Epithelial cell of proximal tubule (primary cell): ENCODE results near the gene GRIP1. TPM values are rescaled to one million over a fixed set of nuclear protein-coding genes. Genes with fewer than 3 reads are reported as not detected.

ENCODE experiments used
- DNase-seq: peaks from one replicate; pipeline ENCODE4 v3.0.0-alpha.2; 2011; ENCODE audit warnings: low read depth
- H3K4me3 ChIP-seq: 2 replicates; pipeline ENCODE4 v1.5.1; 2011; ENCODE audit warnings: low read depth, mild to moderate bottlenecking, low read length
- CTCF ChIP-seq: conservative IDR thresholded peaks from 2 replicates; pipeline ENCODE4 v1.5.1; 2012; ENCODE audit warnings: low read depth, mild to moderate bottlenecking, low read length
- total RNA-seq: library from RNA; depleted of rRNA; stranded (reverse); fragments of >200 nt; gene quantifications from 2 replicates; pipeline ENCODE4 v1.2.3, GENCODE V29; 2015

The GRIP1 gene
- total RNA-seq, 1 donor from 2014 or later: 1.5 TPM

- no peak for TF ChIP-seq CTCF
- H3K4me3 ChIP-seq: no peak overlapping the region
- DNase-seq: peak; percentile 22
Observed at GRCh38 chr12:66594688-66595087, 84.2 kb downstream of the GRIP1 start.

- TF ChIP-seq CTCF: no peak
- DNase-seq: no peak
- no peak overlapping the region for H3K4me3 ChIP-seq
Observed at GRCh38 chr12:66590275-66590985, 88.4 kb downstream of the GRIP1 start.

GRCh38 chr12:66589095-66589494, 89.8 kb downstream of the GRIP1 start:
- no peak for TF ChIP-seq CTCF
- H3K4me3 ChIP-seq: no peak overlapping the region
- DNase-seq: no peak

- no peak for DNase-seq
- TF ChIP-seq CTCF: no peak
- H3K4me3 ChIP-seq: no peak overlapping the region
Observed at GRCh38 chr12:66587912-66588311, 91.0 kb downstream of the GRIP1 start.

- TF ChIP-seq CTCF: no peak
- H3K4me3 ChIP-seq: no peak overlapping the region
- no peak for DNase-seq
Observed at GRCh38 chr12:66584673-66585072, 94.2 kb downstream of the GRIP1 start.

GRCh38 chr12:66573605-66574004, 105.3 kb downstream of the GRIP1 start:
- no peak for TF ChIP-seq CTCF
- DNase-seq: no peak
- no peak overlapping the region for H3K4me3 ChIP-seq

GRCh38 chr12:66572845-66573244, 106.0 kb downstream of the GRIP1 start:
- no peak for TF ChIP-seq CTCF
- no peak overlapping the region for H3K4me3 ChIP-seq
- DNase-seq: no peak
